GM21825 (cell line): ENCODE data around the gene HCAR3.
"Not testable (repeated sequence)": the region's sequence is repeated elsewhere in the genome, so short reads cannot be mapped to it uniquely, and the experiment has no call there.

Source experiments
- ATAC-seq: cut with Tn5 transposase; IDR thresholded peaks from one replicate; pipeline ENCODE4 v1.9.1; 2021; ENCODE audit warnings: mild to moderate bottlenecking, moderate library complexity; ENCODE audit not compliant: unreplicated experiment

Gene HCAR3

DNA sequence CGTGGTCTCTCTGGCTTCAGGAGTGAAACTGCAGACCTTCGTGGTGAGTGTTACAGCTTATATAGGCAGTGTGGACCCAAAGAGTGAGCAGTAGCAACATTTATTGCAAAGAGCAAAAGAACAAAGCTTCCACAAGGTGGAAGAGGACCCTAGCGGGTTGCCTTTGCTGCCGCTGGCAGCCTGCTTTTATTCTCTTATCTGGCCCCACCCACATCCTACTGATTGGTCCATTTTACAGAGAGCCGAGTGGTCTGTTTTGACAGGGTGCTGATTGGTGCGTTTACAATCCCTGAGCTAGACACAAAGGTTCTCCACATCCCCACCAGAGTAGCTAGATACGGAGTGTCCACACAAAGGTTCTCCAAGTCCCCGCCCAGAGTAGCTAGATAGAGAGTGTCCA is 40.6 kb downstream of the HCAR3 start:
- not testable (repeated sequence) for ATAC-seq

DNA sequence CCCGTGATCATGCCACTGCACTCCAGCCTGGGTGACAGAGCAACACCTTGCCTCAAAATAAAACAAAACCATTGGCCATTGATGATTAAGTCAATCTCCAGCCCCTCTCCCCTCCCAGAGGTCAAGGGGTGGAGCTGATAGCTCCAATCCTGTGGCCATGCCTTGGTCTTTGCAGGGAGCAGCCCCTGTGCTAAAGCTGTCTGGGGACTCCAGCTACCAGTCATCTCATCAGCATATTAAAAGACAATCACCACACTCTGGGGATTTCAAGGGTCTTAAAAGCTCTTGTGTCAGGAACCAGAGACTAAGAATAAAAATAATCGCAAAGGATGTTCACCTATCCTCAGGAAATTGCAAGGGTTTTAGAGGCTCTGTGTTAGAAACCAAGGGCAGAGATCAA is 44.1 kb downstream of the HCAR3 start:
- no peak for ATAC-seq

DNA sequence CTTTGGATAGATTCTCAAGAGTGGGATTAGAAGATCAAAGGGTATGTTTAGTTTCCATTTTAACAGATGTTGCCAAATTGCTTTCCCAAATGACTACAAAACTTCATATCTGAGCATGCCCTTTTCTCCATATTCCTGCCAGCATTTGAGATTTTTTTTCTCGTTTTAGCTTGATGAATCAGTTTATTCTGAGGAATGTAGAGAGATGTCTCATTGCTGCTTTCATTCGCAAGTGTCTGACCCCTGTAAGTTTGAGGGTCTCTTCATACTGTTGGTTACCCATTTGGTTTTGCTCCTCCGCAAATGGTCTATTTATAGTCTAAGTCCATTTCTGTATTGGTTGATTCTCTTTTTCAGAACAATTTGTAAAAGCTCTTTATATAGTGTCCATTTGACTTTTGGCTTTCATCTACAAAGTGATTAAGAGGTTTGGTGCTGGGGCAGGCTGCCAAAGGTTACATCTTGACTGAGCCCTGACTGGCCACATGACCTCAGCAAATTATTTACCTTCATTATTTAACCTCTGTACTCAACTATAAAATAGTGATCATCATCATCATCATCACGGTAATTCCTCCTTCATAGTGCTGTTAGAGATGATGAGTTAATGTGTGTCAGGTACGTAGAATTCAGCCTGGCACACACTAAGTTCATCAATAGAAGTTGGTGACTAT is 47.1 kb downstream of the HCAR3 start:
- ATAC-seq: no peak

DNA sequence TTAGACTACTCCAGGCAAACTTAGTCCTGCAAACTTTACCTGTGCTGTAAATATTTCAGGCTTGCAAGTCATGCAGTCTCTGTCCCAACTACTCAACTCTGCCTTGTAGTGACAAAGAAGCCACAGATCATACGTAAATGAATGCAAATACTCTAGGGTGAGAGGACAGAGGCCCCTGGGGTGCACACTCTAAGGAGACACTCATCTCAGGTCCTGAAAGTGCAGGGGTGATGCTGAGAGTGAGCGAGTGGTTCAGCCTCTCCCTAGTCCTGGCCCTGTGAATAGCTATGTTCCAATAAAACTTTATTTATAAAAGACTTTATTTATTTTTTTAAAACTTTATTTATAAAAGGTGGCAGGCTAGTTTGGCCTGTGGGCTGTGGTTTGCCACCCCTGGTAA is 48.3 kb downstream of the HCAR3 start:
- ATAC-seq: no peak

DNA sequence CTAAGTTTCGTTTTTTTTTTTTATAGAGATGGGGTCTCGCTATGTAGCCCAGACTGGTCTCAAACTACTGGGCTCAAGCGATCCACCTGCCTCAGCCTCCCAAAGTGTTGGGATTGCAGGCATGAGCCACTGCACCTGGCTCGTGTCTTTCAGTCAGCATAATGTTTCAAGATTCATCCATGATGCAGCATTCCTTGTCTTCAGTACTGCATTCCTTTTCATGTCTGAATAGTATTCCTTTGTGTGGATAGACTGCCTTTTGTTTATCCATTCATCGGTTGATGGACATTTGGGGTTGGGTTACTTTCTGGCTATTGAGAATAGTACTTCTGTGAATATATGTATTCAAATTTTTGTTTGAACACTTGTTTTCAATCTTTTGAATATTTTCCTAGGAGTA is 50.9 kb downstream of the HCAR3 start:
- ATAC-seq: no peak

DNA sequence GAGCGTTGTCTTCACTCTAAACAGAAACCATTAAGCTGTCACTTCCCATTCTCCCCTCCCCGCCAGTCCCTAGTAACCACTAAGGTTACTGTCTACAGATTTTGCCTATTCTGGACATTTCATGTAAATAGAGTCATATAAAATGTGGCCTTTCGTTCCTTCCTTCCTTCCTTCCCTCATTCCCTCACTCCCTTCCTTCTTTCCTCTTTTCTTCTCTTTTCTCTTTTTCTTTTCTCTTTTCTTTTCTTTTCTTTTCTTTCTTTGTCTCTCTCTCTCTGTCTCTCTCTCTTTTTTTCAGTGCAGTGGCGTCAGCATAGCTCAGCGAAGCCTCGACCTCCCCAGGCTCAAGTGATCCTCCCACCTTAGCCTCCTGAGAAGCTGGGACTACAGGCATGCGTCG is 51.3 kb downstream of the HCAR3 start:
- no peak for ATAC-seq
